Stimulated activated CD4-positive, alpha-beta T cell treated with anti-CD3 and anti-CD28 coated beads, Interleukin-12 subunit alpha, Interleukin-12 subunit beta, amount 100 ng/mL, for 48 hours (primary cell): ENCODE measurements around the gene GYS1.
A peak's percentile ranks its signal among the peaks of the same experiment; 100 is the strongest.
"Not testable (repeated sequence)": the region's sequence is repeated elsewhere in the genome, so short reads cannot be mapped to it uniquely, and the experiment has no call there.

ENCODE experiments used
- DNase-seq, 3 donors: peaks; one replicate each; pipeline ENCODE4 v3.0.0-alpha.2; 2020; ENCODE audit warnings: low read depth in 2 of 3, low spot score in 1 of 3

Gene GYS1

GRCh38 chr19:49018388-49019241, 25.5 kb upstream of the GYS1 start:
- DNase-seq = not testable (repeated sequence)

DNA sequence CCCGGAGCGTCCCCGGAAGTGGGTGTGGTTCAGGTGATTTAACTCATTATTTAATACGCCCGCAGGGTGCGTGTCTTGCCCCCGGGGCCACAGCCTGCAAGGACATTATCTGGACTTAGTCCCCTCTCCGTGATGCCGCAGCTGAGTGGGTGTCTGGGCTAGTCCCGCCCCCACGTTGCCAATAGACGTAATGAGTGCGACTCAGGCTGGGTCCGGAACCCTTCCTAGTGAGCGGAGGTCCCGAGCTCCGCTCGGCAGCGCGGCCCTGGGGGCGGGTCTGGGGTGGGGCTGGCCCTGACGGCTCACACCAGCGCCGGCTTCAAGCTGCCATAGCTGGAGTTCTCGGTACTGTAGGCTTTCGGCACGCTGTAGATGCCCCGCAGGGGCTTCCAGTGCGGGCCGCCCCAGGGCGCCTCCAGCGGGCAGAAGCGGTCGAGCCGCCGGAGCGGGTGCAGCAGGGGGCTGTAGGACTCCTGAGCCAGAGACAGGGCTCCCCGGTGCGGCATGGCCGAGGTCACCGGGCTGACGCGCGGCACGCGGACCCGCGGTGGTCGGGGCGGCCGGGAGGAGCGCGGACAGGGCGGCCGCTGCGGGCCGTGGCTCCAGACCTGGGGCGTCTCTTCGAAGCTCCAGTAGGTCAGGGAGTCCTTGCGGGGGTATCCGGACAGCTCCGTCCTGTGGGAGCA, 24.7 kb upstream of the GYS1 start:
- peak in 2 of 3 donors; percentile 39 to 42 for DNase-seq

- no peak for DNase-seq
Observed at GRCh38 chr19:49017041-49017665, 24.0 kb upstream of the GYS1 start, which contains the start of gene LHB. Gene LHB, minus strand, starts transcription at chr19:49017091. Its CDS starts 10 bp downstream, at chr19:49017081.

DNA sequence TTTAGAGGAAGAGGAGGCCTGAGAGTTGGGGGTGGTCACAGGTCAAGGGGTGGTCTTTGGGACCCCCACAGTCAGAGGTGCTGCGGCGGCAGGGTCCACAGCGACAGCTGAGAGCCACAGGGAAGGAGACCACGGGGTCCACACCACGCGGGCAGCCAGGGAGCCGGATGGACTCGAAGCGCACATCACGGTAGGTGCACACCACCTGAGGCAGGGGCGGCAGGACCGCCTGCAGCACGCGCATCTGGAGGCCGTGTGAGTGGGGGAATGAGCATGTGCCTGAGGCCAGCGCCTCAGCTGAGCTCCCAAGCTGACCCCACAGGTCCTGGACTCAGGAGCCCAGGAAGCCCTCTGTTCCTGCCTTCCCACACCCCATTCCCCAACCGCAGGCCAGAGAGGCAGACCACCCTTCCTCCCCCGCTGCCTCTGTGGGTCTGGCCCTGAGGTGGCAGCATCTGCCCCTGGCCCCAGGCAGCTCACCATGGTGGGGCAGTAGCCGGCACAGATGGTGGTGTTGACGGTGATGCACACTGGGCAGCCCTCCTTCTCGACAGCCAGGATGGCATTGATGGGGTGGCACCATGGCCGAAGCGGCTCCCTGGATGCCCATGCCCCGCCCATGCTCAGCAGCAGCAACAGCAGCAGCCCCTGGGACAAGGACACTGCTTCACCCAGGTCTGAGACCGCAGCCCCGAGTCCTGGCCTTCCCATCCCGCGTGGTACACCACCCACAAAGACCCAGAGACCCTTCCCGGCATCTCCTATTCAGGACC, 23.1 kb upstream of the GYS1 start:
- DNase-seq = no peak

DNA sequence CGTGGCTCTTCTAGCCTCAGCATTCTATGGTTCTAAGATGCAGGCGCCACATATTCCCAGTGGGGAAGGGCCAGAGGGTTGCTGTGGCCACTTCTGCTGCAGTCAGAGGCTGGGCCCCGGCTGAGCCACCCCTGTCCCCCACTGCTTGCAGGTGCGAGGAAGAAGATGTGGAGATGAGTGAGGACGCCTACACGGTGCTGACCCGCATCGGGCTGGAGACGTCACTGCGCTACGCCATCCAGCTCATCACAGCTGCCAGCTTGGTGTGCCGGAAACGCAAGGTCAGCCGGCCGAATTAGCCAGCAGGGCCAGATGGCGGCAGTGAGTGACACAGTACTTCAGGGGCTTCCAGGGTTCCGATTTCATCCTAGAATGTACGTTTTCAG, 21.8 kb upstream of the GYS1 start:
- DNase-seq = no peak

- DNase-seq = no peak
Observed at GRCh38 chr19:49014123-49014869, 21.2 kb upstream of the GYS1 start.

DNA sequence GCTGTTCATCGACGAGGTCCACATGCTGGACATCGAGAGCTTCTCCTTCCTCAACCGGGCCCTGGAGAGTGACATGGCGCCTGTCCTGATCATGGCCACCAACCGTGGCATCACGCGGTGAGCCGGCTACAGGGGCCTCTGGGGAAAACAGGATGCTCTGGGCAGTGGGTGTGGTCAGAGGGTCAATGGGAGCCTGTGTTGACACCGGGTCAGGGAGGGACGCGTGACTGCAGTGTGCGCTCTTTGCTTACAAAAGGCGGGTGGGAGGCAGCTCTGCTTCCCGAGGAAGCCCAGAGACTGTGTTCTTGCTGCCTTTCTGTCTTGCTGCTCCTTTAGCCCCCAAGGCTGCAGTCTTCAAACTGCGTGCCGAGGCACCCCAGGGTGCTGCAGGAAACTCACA, 18.1 kb upstream of the GYS1 start:
- DNase-seq = no peak

GRCh38 chr19:49010453-49010852, 17.3 kb upstream of the GYS1 start:
- DNase-seq = no peak

DNA sequence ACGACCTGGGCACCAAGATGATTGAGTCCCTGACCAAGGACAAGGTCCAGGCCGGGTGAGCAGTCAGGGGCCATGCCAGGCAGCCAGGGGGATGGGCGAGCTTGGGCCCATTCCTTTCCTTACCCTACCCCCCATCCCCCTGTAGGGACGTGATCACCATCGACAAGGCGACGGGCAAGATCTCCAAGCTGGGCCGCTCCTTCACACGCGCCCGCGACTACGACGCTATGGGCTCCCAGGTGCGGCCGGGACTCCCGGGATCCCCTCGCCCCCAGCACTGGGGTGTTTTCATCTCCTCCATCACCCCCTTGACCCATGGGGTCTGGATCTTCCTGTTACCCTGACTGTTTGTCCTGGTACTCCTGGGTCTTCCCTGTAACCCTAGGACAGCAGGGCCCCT, 16.7 kb upstream of the GYS1 start:
- no peak for DNase-seq

DNA sequence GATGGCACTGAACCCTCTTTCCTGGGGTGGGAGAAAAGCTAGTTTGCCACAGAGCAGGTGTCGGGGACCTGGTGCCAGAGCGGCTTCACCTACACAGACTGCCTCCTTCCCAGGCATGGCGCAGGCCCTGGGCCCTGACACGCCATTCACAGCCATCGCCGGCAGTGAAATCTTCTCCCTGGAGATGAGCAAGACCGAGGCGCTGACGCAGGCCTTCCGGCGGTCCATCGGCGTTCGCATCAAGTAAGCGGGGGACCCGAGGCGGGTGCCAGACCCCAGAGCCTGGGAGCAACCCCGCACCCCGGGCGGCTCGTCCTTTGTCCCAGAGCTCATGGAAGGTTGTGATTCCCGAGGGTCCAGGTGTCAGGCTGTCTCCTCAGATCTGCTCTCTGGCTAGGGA, 13.8 kb upstream of the GYS1 start:
- no peak for DNase-seq

DNA sequence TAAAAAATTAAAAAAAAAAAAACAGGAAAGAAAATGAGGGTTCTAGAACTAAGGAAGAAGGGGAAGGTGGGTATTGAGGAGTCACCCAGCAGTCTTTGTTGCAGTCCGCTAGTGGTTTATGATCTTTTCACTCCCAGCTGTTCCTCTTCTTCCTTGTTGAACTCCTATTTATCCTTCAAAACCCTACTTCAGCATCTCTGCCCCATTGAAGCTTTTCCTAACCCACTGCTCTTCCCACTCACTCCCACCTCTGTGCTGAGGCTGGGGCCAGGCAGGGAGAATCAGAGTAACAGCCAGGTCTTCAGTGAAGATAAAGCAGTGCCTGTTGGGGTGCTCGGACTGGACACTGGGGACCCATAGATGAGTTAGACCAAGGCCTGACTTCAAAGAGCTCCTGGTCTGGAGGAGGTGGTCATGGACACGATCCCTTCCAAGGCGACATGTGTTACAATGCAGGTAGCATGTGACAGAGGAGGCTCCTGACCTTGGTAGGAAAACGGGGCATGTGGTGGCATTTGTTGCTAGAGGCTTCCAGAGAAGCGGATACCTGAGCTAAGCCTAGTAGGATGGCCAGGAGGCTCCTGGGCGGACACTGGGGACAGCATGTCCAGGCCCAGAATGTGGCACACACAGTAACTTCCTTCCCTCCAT, 12.0 kb upstream of the GYS1 start:
- no peak for DNase-seq

- no peak for DNase-seq
Observed at GRCh38 chr19:49004133-49004532, 11.0 kb upstream of the GYS1 start.

DNA sequence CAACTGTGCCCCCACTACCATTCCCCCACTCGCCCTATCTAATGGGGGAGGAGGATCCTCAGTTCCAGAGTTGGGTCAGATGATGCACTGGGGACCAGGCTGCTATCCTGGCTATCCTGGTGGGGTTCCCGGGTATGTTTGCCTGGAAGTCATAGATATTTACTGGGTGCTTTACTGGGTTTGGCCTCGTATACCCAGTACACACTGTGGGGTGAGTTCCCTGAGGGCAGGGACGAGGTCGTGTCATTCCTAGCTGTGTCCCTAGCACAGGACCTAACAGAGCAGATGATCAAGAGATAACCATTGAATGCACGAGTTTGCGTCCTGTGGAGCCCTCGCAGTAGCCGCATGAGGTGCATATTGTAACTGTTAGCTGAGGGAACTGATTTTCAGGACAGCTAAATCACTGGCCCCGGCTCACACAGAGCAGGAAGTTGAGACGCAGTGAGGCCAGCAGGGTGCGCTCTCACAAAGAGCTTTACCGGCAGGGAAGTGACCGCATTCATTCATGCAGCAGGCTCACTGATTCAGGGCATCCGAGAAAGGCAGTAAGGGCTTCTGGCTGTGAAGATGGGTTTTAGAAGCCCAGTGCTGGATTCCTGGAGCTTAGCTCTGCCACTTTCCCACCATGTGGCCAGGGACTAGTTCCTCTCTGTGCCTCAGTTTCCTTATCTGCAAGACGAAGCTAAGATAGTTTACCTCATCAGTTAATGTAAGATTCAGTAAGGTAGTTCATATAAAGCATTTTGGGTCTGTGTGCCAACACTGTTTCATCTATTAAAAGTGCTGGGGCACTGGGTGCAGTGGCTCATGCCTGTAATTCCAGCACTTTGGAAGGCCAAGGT, 6.6 kb upstream of the GYS1 start:
- DNase-seq = peak; percentile 50 to 69 (median 67)

- DNase-seq = peak in 2 of 3 donors; percentile 54 to 60
Observed at GRCh38 chr19:48997972-48998371, 4.9 kb upstream of the GYS1 start.

DNA sequence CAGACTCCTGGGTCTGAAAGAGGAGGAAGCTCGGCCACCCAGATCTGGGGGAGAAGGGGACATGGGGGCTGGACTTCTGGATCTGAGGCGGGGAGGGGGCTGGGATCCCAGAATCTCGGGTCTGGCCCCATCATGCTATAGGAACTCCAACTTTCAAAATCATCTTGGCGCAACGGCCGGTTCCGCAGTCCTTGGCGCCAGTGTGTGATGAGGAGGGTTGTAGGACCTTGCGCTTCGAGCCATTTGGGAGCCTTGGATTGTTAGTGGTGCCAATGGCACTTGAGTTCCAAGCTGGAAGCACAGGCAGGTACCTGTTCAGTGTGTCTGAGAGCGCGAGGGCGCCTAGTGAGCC, 902 bp upstream of the GYS1 start:
- DNase-seq = no peak

DNA sequence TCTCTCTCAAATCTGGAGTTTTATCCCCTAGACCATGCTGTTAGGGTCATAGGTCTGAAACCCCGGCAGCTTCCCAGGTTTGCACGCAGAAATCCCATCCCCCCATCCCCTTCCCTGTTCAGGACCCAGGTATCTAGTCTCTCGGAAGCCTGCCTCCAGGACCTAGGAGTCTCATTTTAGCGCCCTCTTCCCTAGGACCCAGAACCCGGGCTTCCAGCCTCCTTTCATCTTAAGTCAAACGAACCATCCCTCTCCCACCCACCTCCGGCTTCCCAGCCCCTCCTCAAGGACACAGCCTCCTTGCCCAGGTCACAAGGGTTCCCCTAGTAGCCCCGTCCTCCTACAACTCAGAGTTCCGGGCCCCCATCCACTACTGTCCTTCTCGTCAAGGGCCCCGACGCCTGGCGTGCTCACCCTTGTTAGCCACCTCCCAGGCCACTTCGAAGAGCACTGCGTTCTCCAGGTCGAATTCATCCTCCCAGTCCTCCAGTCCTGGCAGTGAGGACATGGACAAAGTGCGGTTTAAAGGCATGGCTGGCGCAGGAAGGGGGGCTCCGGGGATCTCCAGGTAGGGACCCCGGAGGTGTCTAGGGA, 431 bp downstream of the GYS1 start:
- DNase-seq = no peak

DNA sequence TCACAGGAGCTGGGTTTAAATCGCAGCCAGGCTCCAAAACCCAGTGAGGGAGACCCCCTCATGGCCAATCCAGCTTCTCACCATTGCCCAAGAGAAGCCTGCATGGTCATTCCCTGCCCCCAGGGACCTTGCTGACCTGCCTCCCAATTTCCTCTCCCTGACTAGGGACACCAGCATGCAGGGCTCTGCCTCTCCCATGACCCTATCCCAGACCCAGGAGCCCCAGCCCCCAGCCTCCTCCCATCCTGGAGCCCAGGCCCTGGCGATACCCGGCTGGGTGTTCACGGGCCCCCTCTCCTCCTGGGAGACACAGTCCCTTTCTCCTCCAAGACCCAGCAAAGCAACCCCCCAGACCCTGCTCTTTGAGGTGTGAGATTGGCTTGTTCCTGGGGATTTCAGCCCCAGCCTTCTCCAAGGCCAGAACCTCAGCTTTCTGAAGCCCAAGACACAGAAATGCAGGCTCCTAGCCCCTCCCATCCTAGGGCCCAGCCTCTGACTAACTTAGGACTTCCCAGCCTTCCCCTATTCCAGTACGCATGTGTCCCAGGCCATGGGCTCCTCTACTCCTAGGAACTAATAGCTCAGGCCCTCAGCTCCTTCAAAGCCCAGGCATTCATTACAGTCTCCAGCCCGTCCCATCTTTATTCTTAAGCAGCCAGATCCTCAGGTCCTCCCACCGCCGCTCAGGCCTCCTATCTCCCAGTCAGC, 1.1 kb downstream of the GYS1 start:
- no peak for DNase-seq

DNA sequence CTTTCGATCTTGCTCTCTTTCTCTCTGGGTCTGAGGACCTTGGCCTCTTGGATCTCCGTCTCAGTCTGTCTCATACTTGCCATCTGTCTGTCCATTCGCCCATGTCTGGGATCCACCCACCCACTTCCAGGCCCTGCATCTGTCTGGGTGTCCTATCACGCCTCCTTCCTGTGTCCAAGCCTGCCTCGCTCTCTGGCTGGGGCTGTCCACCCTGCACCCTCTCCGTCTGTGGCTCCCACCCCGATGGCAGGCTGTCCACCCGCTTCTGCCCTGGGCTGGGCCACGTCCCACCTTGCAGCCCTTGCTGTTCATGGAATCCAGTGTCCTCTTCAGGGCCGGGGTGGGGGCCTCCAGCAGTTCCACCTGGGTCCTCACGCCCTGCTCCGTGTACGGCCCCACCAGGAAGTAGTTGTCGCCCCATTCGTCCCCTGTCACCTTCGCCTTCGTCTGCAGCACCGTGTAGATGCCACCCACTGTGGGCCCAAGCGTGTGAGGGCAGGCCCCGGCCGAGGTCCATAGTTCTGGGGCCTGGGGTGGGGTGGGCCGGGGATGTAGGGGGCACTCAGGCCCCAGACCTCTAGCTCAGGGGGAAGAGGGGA, 2.0 kb downstream of the GYS1 start:
- no peak for DNase-seq
